Upper lobe of right lung (tissue), 1 donor: ENCODE measurements around the gene ADAMTS12. TPM values are rescaled to one million over a fixed set of nuclear protein-coding genes. Genes with fewer than 3 reads are reported as not detected.

ENCODE experiments used
- ATAC-seq: fragments of 200-7000 bp; cut with Tn5 transposase; one replicate; pipeline ENCODE4 v1.9.1; 2020; ENCODE audit warnings: mild to moderate bottlenecking, moderate library complexity
- DNase-seq: peaks from one replicate; pipeline ENCODE4 v3.0.0-alpha.2; 2020
- H3K27ac ChIP-seq: fragments of 200-600 bp; one replicate; pipeline ENCODE4 v1.8.0; 2022
- H3K27me3 ChIP-seq: fragments of 200-600 bp; one replicate; pipeline ENCODE4 v1.8.0; 2022; ENCODE audit warnings: mild to moderate bottlenecking
- H3K36me3 ChIP-seq: fragments of 200-600 bp; one replicate; pipeline ENCODE4 v1.8.0; 2022
- H3K4me1 ChIP-seq: fragments of 200-600 bp; one replicate; pipeline ENCODE4 v1.8.0; 2022
- H3K4me3 ChIP-seq: fragments of 200-600 bp; one replicate; pipeline ENCODE4 v1.8.0; 2022; ENCODE audit warnings: mild to moderate bottlenecking
- H3K9me3 ChIP-seq: fragments of 200-600 bp; one replicate; pipeline ENCODE4 v1.8.0; 2022
- intact Hi-C: fragments of 100-400 bp; cut with DNase I; formaldehyde crosslinking; loops from one replicate; pipeline ENCODE4 v1.11.0; 2022
- total RNA-seq: library from RNA; stranded (reverse); fragmentation: NEBNext Ultra II Directional; extraction: Animal tissue kit (Norgen Biotek cat#: 25700); gene quantifications from one replicate; pipeline ENCODE4 v1.2.1, GENCODE V29; 2021
- TF ChIP-seq, protein P1 (sequence below): fragments of 200-600 bp; IDR thresholded peaks from one replicate; pipeline ENCODE4 v1.8.0; 2022; ENCODE audit warnings: antibody characterized with exemption
- donor health status: DM: no; HTN: yes; CAD: no; lungs with severe emphysema.

ADAMTS12 gene
- total RNA-seq, 1 donor from 2014 or later = 11.2 TPM

DNA sequence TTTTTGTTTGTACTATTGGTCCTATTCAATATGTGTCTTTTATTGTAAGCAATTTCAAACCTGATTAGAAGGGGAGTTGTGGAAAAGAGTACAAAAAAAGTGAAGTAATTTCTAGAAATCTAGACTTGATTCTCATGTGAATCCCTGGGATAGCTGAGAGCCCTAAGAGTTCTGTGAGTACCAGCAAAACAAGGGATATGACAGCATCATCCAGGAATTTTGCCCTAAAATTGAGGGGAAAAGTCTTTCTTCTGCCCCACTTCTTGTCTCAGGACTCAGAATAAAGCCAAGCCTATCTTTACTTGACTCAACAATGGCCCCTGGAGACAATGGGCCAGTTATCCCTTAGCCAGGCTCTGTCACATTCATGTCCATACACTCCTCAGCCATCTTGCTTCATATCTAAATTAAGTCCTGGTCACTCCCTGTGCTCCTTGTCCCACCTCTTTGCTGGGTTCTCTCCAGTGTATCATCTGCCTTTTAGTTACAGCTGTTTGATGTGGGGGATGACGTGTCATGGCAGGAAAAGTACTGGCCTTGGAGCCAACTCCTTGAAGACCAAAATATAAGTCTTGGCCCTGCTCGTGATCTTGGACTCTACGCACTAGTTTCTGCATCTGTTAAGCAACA lies 81.2 kb downstream of the ADAMTS12 start:
- Histone ChIP-seq H3K4me1 (no peaks in the 10 kb centered on the region), H3K27ac (no peak overlapping the region), H3K27me3 (no peaks in the 10 kb centered on the region), H3K36me3 (no peaks in the 10 kb centered on the region), H3K4me3 (no peak overlapping the region), H3K9me3 (no peaks in the 10 kb centered on the region)
- DNase-seq (no peak), ATAC-seq (no peak)
- TF ChIP-seq, protein P1, sequence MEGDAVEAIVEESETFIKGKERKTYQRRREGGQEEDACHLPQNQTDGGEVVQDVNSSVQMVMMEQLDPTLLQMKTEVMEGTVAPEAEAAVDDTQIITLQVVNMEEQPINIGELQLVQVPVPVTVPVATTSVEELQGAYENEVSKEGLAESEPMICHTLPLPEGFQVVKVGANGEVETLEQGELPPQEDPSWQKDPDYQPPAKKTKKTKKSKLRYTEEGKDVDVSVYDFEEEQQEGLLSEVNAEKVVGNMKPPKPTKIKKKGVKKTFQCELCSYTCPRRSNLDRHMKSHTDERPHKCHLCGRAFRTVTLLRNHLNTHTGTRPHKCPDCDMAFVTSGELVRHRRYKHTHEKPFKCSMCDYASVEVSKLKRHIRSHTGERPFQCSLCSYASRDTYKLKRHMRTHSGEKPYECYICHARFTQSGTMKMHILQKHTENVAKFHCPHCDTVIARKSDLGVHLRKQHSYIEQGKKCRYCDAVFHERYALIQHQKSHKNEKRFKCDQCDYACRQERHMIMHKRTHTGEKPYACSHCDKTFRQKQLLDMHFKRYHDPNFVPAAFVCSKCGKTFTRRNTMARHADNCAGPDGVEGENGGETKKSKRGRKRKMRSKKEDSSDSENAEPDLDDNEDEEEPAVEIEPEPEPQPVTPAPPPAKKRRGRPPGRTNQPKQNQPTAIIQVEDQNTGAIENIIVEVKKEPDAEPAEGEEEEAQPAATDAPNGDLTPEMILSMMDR = no peak
- intact Hi-C loops = no loop called here

DNA sequence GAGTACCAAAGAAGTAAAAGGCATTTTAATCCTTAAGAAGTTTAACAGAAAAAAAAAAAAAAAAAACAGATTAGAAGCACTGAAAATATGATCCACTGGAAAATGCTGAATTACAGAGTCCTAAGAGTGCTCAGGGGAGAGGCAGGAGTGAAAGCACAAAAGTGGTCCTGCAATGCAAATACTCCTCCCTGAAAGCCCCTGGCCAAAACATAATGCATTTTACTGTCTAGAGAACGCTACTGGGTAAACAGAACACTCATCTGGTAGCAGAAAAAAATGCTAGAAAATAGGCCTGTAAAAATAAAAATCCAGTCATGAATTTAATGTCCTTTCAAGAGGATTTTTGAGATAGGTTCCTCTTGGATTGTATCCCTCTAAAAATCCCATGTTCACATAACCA lies 81.9 kb downstream of the ADAMTS12 start:
- H3K4me3 ChIP-seq = no peak overlapping the region
- intact Hi-C loops = no loop called here
- no peak for DNase-seq
- TF ChIP-seq, protein P1 = no peak
- no peaks in the 10 kb centered on the region for H3K27me3 ChIP-seq
- no peaks in the 10 kb centered on the region for H3K4me1 ChIP-seq
- no peaks in the 10 kb centered on the region for H3K9me3 ChIP-seq
- no peak for ATAC-seq
- H3K27ac ChIP-seq = no peak overlapping the region
- no peaks in the 10 kb centered on the region for H3K36me3 ChIP-seq

DNA sequence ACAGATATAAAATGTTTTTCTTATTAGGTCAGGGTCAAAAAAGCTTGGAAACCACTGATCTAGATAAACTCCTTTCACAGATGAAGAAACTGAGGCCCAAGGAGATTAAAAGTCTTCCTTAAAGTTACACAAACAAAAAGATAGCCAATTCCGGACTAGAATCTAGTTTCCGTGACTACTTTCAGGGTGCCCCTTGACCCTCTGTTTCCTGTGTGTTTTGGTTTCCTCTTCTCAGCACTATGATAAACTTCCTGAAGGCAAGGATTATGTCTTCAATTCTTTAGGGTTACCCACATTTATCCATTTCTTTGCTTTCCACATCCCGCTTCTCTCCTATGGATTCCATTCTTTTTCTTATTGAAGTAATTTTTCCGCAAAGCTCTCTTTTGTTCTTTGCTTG lies 83.1 kb downstream of the ADAMTS12 start:
- TF ChIP-seq, protein P1 = no peak
- no peak overlapping the region for H3K4me3 ChIP-seq
- no peaks in the 10 kb centered on the region for H3K9me3 ChIP-seq
- H3K27me3 ChIP-seq = no peaks in the 10 kb centered on the region
- no peak for DNase-seq
- H3K4me1 ChIP-seq = no peaks in the 10 kb centered on the region
- no peak overlapping the region for H3K27ac ChIP-seq
- no peaks in the 10 kb centered on the region for H3K36me3 ChIP-seq
- ATAC-seq = no peak
- intact Hi-C loops = no loop called here

DNA sequence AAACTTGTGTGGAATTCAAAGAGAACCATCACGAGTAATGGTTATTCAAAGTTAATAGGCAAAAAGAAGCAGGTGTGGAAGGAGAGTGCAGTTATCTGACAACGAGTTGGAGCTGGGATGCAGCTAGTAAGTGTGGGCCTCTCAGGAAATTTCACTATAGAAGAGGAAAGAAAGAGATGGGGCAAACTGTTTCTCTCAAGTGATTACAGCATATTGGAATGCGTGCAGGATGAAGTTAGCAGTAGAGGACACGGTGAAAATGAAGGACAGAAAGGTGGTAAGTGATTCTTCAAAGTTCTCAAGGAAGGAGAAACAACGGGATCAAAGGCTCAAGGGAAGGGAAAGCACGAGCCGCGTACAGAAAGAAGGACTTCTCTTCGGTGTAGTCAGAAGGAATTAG lies 84.0 kb downstream of the ADAMTS12 start:
- H3K4me1 ChIP-seq = no peaks in the 10 kb centered on the region
- H3K27me3 ChIP-seq = no peaks in the 10 kb centered on the region
- H3K27ac ChIP-seq = no peak overlapping the region
- no peak for ATAC-seq
- no peak for DNase-seq
- H3K36me3 ChIP-seq = no peaks in the 10 kb centered on the region
- TF ChIP-seq, protein P1 = no peak
- no peak overlapping the region for H3K4me3 ChIP-seq
- H3K9me3 ChIP-seq = no peaks in the 10 kb centered on the region
- intact Hi-C loops = no loop called here

DNA sequence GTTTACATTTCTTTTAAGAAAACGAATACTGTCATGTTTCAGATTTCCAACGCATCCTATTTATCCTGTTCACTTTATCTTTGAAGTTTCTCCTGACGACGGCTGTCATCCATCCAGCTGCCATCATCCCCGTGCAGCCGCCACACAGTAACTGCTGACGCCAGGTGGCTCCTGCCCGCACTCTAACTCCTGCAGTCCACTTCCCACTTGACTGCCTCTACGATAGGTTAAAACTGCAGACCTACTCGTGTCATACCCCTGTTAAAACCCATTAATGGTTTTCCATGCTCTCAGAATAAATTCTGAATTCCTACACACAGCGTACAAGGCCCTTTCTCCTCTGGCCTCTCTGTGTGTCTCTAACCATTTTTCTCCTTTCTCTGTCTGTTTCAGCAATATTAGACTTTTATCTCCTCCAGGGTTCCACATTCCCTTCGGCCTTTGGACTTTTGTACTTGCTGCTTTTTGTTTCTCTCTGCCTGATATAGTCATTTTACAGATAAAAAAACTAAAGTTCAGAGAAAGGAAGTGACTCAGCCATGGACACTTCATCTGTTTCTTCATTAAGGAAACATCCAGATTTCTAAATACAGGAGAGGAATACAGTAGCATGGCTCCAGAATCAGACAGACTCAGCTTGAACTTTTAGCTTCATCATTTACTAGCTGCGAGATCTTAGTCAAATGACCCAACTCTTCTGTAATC lies 84.9 kb downstream of the ADAMTS12 start:
- H3K27ac ChIP-seq = no peak overlapping the region
- no peak for DNase-seq
- ATAC-seq = no peak
- no peaks in the 10 kb centered on the region for H3K27me3 ChIP-seq
- H3K36me3 ChIP-seq = no peaks in the 10 kb centered on the region
- no peaks in the 10 kb centered on the region for H3K4me1 ChIP-seq
- no peaks in the 10 kb centered on the region for H3K9me3 ChIP-seq
- intact Hi-C loops = no loop called here
- H3K4me3 ChIP-seq = no peak overlapping the region
- TF ChIP-seq, protein P1 = no peak
